Measurements from ENCODE around the gene UBTD2. TPM values are rescaled to one million over a fixed set of nuclear protein-coding genes. Genes with fewer than 3 reads are reported as not detected.

UBTD2 gene
- total RNA-seq, 2 donors from 2014 or later: 30.4 to 30.5 TPM

DNA sequence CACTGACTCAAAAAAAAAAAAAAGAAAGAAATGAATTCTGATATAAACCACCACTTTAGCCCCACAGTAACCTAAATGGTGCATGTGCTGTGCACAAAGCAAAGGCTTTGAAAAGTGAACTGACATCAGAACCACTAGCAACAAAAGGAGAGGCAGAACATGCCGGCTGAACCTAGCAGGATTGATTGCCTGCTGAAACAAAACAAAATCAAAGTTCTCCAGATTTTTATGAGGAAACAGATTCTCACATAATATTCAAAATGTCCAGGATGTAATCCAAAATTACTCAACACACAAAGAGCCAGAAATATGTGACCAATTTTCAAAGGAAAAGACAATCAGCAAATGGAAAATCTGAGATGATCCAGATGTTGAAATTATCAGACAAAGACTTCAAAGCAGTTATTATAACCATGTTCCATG is 37.9 kb downstream of the UBTD2 start:
- TF ChIP-seq, protein P1, sequence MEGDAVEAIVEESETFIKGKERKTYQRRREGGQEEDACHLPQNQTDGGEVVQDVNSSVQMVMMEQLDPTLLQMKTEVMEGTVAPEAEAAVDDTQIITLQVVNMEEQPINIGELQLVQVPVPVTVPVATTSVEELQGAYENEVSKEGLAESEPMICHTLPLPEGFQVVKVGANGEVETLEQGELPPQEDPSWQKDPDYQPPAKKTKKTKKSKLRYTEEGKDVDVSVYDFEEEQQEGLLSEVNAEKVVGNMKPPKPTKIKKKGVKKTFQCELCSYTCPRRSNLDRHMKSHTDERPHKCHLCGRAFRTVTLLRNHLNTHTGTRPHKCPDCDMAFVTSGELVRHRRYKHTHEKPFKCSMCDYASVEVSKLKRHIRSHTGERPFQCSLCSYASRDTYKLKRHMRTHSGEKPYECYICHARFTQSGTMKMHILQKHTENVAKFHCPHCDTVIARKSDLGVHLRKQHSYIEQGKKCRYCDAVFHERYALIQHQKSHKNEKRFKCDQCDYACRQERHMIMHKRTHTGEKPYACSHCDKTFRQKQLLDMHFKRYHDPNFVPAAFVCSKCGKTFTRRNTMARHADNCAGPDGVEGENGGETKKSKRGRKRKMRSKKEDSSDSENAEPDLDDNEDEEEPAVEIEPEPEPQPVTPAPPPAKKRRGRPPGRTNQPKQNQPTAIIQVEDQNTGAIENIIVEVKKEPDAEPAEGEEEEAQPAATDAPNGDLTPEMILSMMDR (conservative IDR thresholded peaks at IDR 0.05): no peak
- H3K9me3 Mint-ChIP-seq: no peaks in the 10 kb centered on the region
- Histone ChIP-seq H3K9me3 (ENCODE audit: control insufficient read depth, low read length) (no peaks in the 10 kb centered on the region), H3K27me3 (ENCODE audit: control insufficient read depth, insufficient read depth, low read length, poor library complexity, severe bottlenecking) (no peaks in the 10 kb centered on the region), H3K9ac (ENCODE audit: extremely low read depth, low read length, poor library complexity, severe bottlenecking) (no peak overlapping the region), H3K27ac (ENCODE audit: low read depth, low read length) (no peak overlapping the region), H3K4me3 (ENCODE audit: low read length) (no peak overlapping the region), H3K36me3 (ENCODE audit: control insufficient read depth, insufficient read depth, low read length) (peaks cover 9% of the 10 kb centered on the region), H3K4me1 (ENCODE audit: control insufficient read depth, insufficient read depth, low read length) (no peaks in the 10 kb centered on the region)
- H3K36me3 Mint-ChIP-seq (ENCODE audit: low read depth): peaks cover 23% of the 10 kb centered on the region
- DNase-seq: no peak
- H3K4me3 Mint-ChIP-seq: no peak overlapping the region
- H3K4me1 Mint-ChIP-seq: no peaks in the 10 kb centered on the region
- WGBS, 2 experiments (ENCODE audit: insufficient coverage in 1 of 2, insufficient read length in 1 of 2): 94% methylated on average over 1 of the region's 1 CpG; no CpG with 5 or more reads in 1 of the 2 experiments
- no peak overlapping the region for H3K27ac Mint-ChIP-seq
- no peaks in the 10 kb centered on the region for H3K27me3 Mint-ChIP-seq (ENCODE audit: insufficient read depth)

DNA sequence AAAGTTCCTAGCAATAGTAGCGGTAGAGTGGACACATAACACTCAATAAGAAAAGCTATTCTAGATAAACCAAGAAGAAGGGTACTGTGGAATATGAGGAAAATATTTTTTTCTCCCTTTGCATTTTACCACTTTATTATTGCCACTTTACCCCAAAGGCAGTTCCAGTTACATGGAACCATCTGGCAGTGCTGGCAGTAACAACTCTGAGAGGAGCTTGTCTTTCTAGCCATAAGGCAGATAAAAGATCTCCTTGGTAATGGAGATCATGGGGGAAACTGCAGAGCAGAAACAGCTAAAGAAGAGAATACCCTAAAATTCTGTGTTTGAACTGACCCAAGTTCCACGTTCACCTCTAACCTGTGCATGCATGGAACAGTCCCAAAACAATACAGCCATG is 38.5 kb downstream of the UBTD2 start:
- Mint-ChIP-seq H3K9me3 (no peaks in the 10 kb centered on the region), H3K4me1 (peaks cover 4% of the 10 kb centered on the region), H3K27me3 (ENCODE audit: insufficient read depth) (no peaks in the 10 kb centered on the region), H3K27ac (no peak overlapping the region), H3K36me3 (ENCODE audit: low read depth) (peaks cover 18% of the 10 kb centered on the region), H3K4me3 (no peak overlapping the region)
- DNase-seq: no peak
- Histone ChIP-seq H3K4me1 (ENCODE audit: control insufficient read depth, insufficient read depth, low read length) (no peaks in the 10 kb centered on the region), H3K36me3 (ENCODE audit: control insufficient read depth, insufficient read depth, low read length) (peaks cover 9% of the 10 kb centered on the region), H3K4me3 (ENCODE audit: low read length) (no peak overlapping the region), H3K27ac (ENCODE audit: low read depth, low read length) (no peak overlapping the region), H3K9me3 (ENCODE audit: control insufficient read depth, low read length) (no peaks in the 10 kb centered on the region), H3K27me3 (ENCODE audit: control insufficient read depth, insufficient read depth, low read length, poor library complexity, severe bottlenecking) (no peaks in the 10 kb centered on the region), H3K9ac (ENCODE audit: extremely low read depth, low read length, poor library complexity, severe bottlenecking) (no peak overlapping the region)
- WGBS, 2 experiments (ENCODE audit: insufficient coverage in 1 of 2, insufficient read length in 1 of 2): 94 to 100% methylated on average over 1 to 2 of the region's 2 CpGs
- TF ChIP-seq, protein P1 (conservative IDR thresholded peaks at IDR 0.05): no peak

DNA sequence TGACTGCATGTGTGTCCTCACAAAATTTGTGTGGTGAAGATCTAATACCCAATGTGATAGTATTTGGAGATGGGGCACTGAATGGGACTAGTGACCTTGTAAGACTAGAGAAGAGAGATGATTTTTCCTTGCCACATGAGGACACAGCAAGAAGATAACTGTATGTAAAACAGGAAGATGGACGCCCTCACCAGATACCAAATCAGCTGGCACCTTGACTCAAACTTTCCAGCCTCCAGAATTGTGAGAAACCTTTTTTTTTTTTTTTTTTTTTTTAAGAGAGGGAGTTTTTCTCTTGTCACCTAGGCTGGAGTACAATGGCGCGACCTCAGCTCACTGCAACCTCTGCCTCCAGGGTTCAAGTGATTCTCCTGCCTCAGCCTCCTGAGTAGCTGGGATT is 40.3 kb downstream of the UBTD2 start:
- H3K27me3 ChIP-seq (ENCODE audit: control insufficient read depth, insufficient read depth, low read length, poor library complexity, severe bottlenecking): no peaks in the 10 kb centered on the region
- Mint-ChIP-seq H3K4me3 (no peak overlapping the region), H3K36me3 (ENCODE audit: low read depth) (peaks cover 15% of the 10 kb centered on the region), H3K27me3 (ENCODE audit: insufficient read depth) (no peaks in the 10 kb centered on the region), H3K9me3 (no peaks in the 10 kb centered on the region), H3K27ac (no peak overlapping the region), H3K4me1 (peaks cover 4% of the 10 kb centered on the region)
- TF ChIP-seq, protein P1 (conservative IDR thresholded peaks at IDR 0.05): no peak
- peaks cover 9% of the 10 kb centered on the region for H3K36me3 ChIP-seq (ENCODE audit: control insufficient read depth, insufficient read depth, low read length)
- 94% methylated on average over 3 of the region's 3 CpGs; no CpG with 5 or more reads in 1 of the 2 experiments for WGBS, 2 experiments (ENCODE audit: insufficient coverage in 1 of 2, insufficient read length in 1 of 2)
- H3K9ac ChIP-seq (ENCODE audit: extremely low read depth, low read length, poor library complexity, severe bottlenecking): no peak overlapping the region
- DNase-seq: no peak
- H3K9me3 ChIP-seq (ENCODE audit: control insufficient read depth, low read length): no peaks in the 10 kb centered on the region
- H3K4me1 ChIP-seq (ENCODE audit: control insufficient read depth, insufficient read depth, low read length): peaks cover 4% of the 10 kb centered on the region
- no peak overlapping the region for H3K4me3 ChIP-seq (ENCODE audit: low read length)
- no peak overlapping the region for H3K27ac ChIP-seq (ENCODE audit: low read depth, low read length)

All from endodermal cell (in vitro differentiated cells).